K562 (cell line): Measurements from ENCODE around the gene TXNIP. TPM values are rescaled to one million over a fixed set of nuclear protein-coding genes. Genes with fewer than 3 reads are reported as not detected.
A peak's percentile ranks its signal among the peaks of the same experiment; 100 is the strongest.

Experiments
- ARHGAP35 ChIP-seq: fragments of 450-650 bp; IDR thresholded peaks from 2 replicates; pipeline ENCODE4 v1.6.1; 2018; ENCODE audit not compliant: partially characterized antibody
- ARID3B ChIP-seq: fragments of 250-450 bp; sonication (Bioruptor Pico); IDR thresholded peaks from 2 replicates; pipeline ENCODE4 v1.4.0; 2020; ENCODE audit warnings: borderline replicate concordance
- DACH1 ChIP-seq: fragments of 450-650 bp; IDR thresholded peaks from 2 replicates; pipeline ENCODE4 v1.6.1; 2018; ENCODE audit not compliant: partially characterized antibody
- DNMT1 ChIP-seq: fragments of 450-650 bp; IDR thresholded peaks from 2 replicates; pipeline ENCODE4 v1.6.1; 2016; ENCODE audit warnings: antibody characterized with exemption, mild to moderate bottlenecking
- ELF1 ChIP-seq: fragments of 200-800 bp; sonication (Bioruptor generic); IDR thresholded peaks from 2 replicates; pipeline ENCODE4 v1.6.1; 2016; ENCODE audit warnings: missing genetic modification characterization, missing compliant biosample characterization
- MCM2 ChIP-seq: fragments of 450-650 bp; IDR thresholded peaks from 2 replicates; pipeline ENCODE4 v1.6.1; 2017; ENCODE audit warnings: low read depth, mild to moderate bottlenecking
- PHF20 ChIP-seq: fragments of 450-650 bp; IDR thresholded peaks from 2 replicates; pipeline ENCODE4 v1.6.1; 2018; ENCODE audit not compliant: partially characterized antibody
- POLR2G ChIP-seq: fragments of 200-400 bp; formaldehyde crosslinking; IDR thresholded peaks from 2 replicates; pipeline ENCODE4 v1.6.1; 2017; ENCODE audit warnings: low read depth, mild to moderate bottlenecking, antibody characterized with exemption, low read length, moderate library complexity
- POLR3A ChIP-seq: IDR thresholded peaks from 2 replicates; pipeline ENCODE4 v1.6.1; 2011; ENCODE audit warnings: borderline replicate concordance, mild to moderate bottlenecking, moderate library complexity; ENCODE audit not compliant: insufficient read length, insufficient read depth; ENCODE audit errors: extremely low read depth
- SMAD4 ChIP-seq: fragments of 250-450 bp; sonication (Bioruptor Pico); conservative IDR thresholded peaks from 2 replicates; pipeline ENCODE4 v1.8.0; 2021; ENCODE audit warnings: inconsistent platforms, mild to moderate bottlenecking, moderate library complexity
- SMARCC2 ChIP-seq: fragments of 450-650 bp; IDR thresholded peaks from 2 replicates; pipeline ENCODE4 v1.6.1; 2017; ENCODE audit warnings: antibody characterized with exemption, moderate library complexity, mild to moderate bottlenecking, low read depth
- SMARCE1 ChIP-seq: fragments of 450-650 bp; IDR thresholded peaks from 2 replicates; pipeline ENCODE4 v1.7.1; 2016; ENCODE audit warnings: mild to moderate bottlenecking
- STAT6 ChIP-seq: sonication (generic); formaldehyde crosslinking; IDR thresholded peaks from 2 replicates; pipeline ENCODE4 v1.8.1; 2023; ENCODE audit warnings: mild to moderate bottlenecking, missing genetic modification reagents
- TCFL5 ChIP-seq: fragments of 250-450 bp; sonication (Bioruptor Pico); conservative IDR thresholded peaks from 2 replicates; pipeline ENCODE4 v1.6.1; 2021; ENCODE audit warnings: mild to moderate bottlenecking, moderate library complexity, matching md5 sums
- ZBTB17 ChIP-seq: fragments of 450-650 bp; formaldehyde crosslinking; IDR thresholded peaks from 2 replicates; pipeline ENCODE4 v1.4.0; 2020; ENCODE audit warnings: mild to moderate bottlenecking
- ZBTB33 ChIP-seq: sonication (generic); formaldehyde crosslinking; IDR thresholded peaks from 2 replicates; pipeline ENCODE4 v1.8.1; 2023; ENCODE audit warnings: mild to moderate bottlenecking, missing genetic modification reagents
- ZFX ChIP-seq: sonication (generic); formaldehyde crosslinking; IDR thresholded peaks from 2 replicates; pipeline ENCODE4 v1.8.0; 2022; ENCODE audit warnings: mild to moderate bottlenecking, missing genetic modification reagents, moderate library complexity
- ZNF12 ChIP-seq: sonication (generic); formaldehyde crosslinking; IDR thresholded peaks from 2 replicates; pipeline ENCODE4 v1.4.0; 2020; ENCODE audit warnings: mild to moderate bottlenecking, missing genetic modification reagents
- polyA plus RNA-seq, 8 experiments: library from polyadenylated mRNA; depleted of rRNA in 4 of 8; stranded (reverse) in 5 of 8; unstranded in 3 of 8; fragments of >200 nt; fragmentation: Nextera tagmentation in 2 of 8; fragmentation: Illumina TruSeq in 1 of 8; extraction: Ambion mirVana in 2 of 8; extraction: Trizol in 1 of 8; gene quantifications; 2 replicates each; pipeline versions ENCODE4 v1.2.1 to v1.2.3, GENCODE V29; 2011 to 2014; ENCODE audit warnings: inconsistent platforms in 1 of 8, missing spikeins in 1 of 8
- total RNA-seq, 7 experiments: library from RNA; depleted of rRNA in 6 of 7; stranded (reverse); fragments of >200 nt in 6 of 7; fragmentation: Illumina TruSeq in 2 of 7; extraction: Trizol in 2 of 7; gene quantifications; 2 replicates each; pipeline versions ENCODE4 v1.2.1 to v1.2.3, GENCODE V29; 2011 to 2021; ENCODE audit warnings: low replicate concordance in 1 of 7
- TF ChIP-seq, protein P1 (sequence below), 2 experiments: fragments of 450-650 bp; IDR thresholded peaks; 2 replicates each; pipeline ENCODE4 v1.6.1; 2018; ENCODE audit warnings: mild to moderate bottlenecking in 2 of 2, low read depth in 1 of 2; ENCODE audit not compliant: partially characterized antibody in 2 of 2

TXNIP gene
- total and polyA plus RNA-seq, 9 of the 15 experiments (the other 6 are each of a cell fraction or from before 2014, with no cell fraction given) = 120 to 499 (median 257) TPM

GRCh38 chr1:145996433-145997015 is at the start of gene TXNIP (continued):
- TF ChIP-seq MCM2 (no peak), STAT6 (CRISPR knock-in tag) (no peak), ELF1 (tag) (peak; percentile 95), ZBTB33 (CRISPR knock-in tag) (no peak), DACH1 (no peak), SMARCE1 (peak; percentile 56; the same call in 1 of the 2 replicates), ARID3B (CRISPR knock-in tag) (no peak), ZBTB17 (peak; percentile 65), ZFX (CRISPR knock-in tag) (peak; percentile 58), ZNF12 (CRISPR knock-in tag) (no peak), DNMT1 (no peak), PHF20 (no peak), POLR2G (peak; percentile 94), POLR3A (no peak), SMAD4 (peak; percentile 51; the same call in 1 of the 2 replicates), ARHGAP35 (no peak), TCFL5 (CRISPR knock-in tag) (no peak; the same call in 1 of the 2 replicates), SMARCC2 (no peak)
- TF ChIP-seq, protein P1, sequence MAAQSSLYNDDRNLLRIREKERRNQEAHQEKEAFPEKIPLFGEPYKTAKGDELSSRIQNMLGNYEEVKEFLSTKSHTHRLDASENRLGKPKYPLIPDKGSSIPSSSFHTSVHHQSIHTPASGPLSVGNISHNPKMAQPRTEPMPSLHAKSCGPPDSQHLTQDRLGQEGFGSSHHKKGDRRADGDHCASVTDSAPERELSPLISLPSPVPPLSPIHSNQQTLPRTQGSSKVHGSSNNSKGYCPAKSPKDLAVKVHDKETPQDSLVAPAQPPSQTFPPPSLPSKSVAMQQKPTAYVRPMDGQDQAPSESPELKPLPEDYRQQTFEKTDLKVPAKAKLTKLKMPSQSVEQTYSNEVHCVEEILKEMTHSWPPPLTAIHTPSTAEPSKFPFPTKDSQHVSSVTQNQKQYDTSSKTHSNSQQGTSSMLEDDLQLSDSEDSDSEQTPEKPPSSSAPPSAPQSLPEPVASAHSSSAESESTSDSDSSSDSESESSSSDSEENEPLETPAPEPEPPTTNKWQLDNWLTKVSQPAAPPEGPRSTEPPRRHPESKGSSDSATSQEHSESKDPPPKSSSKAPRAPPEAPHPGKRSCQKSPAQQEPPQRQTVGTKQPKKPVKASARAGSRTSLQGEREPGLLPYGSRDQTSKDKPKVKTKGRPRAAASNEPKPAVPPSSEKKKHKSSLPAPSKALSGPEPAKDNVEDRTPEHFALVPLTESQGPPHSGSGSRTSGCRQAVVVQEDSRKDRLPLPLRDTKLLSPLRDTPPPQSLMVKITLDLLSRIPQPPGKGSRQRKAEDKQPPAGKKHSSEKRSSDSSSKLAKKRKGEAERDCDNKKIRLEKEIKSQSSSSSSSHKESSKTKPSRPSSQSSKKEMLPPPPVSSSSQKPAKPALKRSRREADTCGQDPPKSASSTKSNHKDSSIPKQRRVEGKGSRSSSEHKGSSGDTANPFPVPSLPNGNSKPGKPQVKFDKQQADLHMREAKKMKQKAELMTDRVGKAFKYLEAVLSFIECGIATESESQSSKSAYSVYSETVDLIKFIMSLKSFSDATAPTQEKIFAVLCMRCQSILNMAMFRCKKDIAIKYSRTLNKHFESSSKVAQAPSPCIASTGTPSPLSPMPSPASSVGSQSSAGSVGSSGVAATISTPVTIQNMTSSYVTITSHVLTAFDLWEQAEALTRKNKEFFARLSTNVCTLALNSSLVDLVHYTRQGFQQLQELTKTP (IDR thresholded peaks at IDR 0.05; ENCODE audit: low read depth in 1 of 2, partially characterized antibody in 2 of 2) = peak; percentile 83 to 91
